Measurements from ENCODE around the gene BLCAP.
"Not testable (repeated sequence)": the region's sequence is repeated elsewhere in the genome, so short reads cannot be mapped to it uniquely, and the experiment has no call there.

Gene BLCAP

GRCh38 chr20:37479925-37480691 is 47.6 kb downstream of the BLCAP start:
- no peak for DNase-seq

GRCh38 chr20:37479266-37479665 is 48.4 kb downstream of the BLCAP start:
- no peak for DNase-seq

- no peak for DNase-seq
Measured at GRCh38 chr20:37477041-37477440, 50.6 kb downstream of the BLCAP start.

- DNase-seq: no peak
Measured at GRCh38 chr20:37475252-37475651, 52.4 kb downstream of the BLCAP start.

GRCh38 chr20:37474386-37474785 is 53.3 kb downstream of the BLCAP start:
- DNase-seq: no peak

GRCh38 chr20:37473249-37474000 is 54.3 kb downstream of the BLCAP start:
- no peak for DNase-seq

- not testable (repeated sequence) for DNase-seq
Measured at GRCh38 chr20:37472435-37472834, 55.2 kb downstream of the BLCAP start.

GRCh38 chr20:37471741-37472235 is 55.9 kb downstream of the BLCAP start:
- DNase-seq: no peak

- DNase-seq: not testable (repeated sequence)
Measured at GRCh38 chr20:37470190-37470589, 57.5 kb downstream of the BLCAP start.

GRCh38 chr20:37469531-37469930 is 58.1 kb downstream of the BLCAP start:
- DNase-seq: no peak

- no peak for DNase-seq
Measured at GRCh38 chr20:37468886-37469285, 58.8 kb downstream of the BLCAP start.
